SH-SY5Y (cell line): Measurements from ENCODE around the gene MORN1.

Experiments
- GATA2 ChIP-seq: IDR thresholded peaks from 2 replicates; pipeline ENCODE4 v1.6.1; 2011; ENCODE audit warnings: mild to moderate bottlenecking, low read depth, low read length
- GATA3 ChIP-seq: IDR thresholded peaks from 2 replicates; pipeline ENCODE4 v1.6.1; 2011; ENCODE audit warnings: low read depth, mild to moderate bottlenecking, low read length, moderate library complexity

DNA sequence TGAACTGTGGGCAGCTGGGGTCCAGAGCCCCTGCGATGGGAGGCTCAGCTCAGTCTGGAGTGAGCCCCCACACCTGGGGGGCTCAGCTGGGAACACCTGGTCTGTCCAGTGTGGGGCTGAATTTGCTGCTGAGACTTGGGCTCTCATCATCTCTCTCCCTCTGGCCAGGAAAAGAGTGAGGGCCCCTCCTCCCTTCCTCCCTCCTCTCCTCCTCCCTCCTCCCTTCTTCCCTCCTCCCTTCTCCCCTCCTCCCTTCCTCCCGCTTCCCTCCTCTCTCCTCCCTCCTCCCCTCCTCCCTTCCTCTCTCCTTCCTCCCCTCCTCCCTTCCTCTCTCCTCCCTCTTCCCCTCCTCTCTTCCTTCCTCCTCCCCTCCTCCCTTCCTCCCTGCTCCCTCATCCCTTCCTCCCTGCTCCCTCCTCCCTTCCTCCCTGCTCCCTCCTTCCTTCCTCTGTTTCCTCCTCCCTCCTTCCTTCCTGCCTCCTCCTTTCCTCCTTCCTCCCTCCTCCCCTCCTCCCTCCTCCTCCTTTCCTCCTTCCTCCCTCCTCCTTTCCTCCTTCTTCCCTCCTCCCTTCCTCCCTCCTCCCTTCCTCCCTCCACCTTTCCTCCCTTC is 44.5 kb upstream of the MORN1 start:
- TF ChIP-seq GATA2 (no peak), GATA3 (no peak)
